KMS-11 (cell line): ENCODE data around the gene CDH20.

ENCODE experiments used
- H2AFZ ChIP-seq: fragments of 200-600 bp; sonication (generic); 2 replicates; pipeline ENCODE4 v1.6.1; 2016; ENCODE audit warnings: antibody characterized with exemption, mixed run types, low read depth
- H3K27ac ChIP-seq: fragments of 200-600 bp; sonication (generic); 2 replicates; pipeline ENCODE4 v1.6.1; 2016; ENCODE audit warnings: mild to moderate bottlenecking, mixed run types
- H3K27me3 ChIP-seq: fragments of 200-600 bp; sonication (generic); 2 replicates; pipeline ENCODE4 v1.6.1; 2017; ENCODE audit warnings: mild to moderate bottlenecking, low read depth, mixed run types, moderate library complexity; ENCODE audit not compliant: insufficient read depth
- H3K36me3 ChIP-seq: fragments of 200-600 bp; sonication (generic); 2 replicates; pipeline ENCODE4 v1.6.1; 2017; ENCODE audit warnings: mild to moderate bottlenecking, mixed run types; ENCODE audit not compliant: insufficient read depth
- H3K4me1 ChIP-seq: fragments of 200-600 bp; sonication (generic); 2 replicates; pipeline ENCODE4 v1.6.1; 2016; ENCODE audit warnings: mild to moderate bottlenecking, low read depth, mixed run types; ENCODE audit not compliant: poor library complexity, severe bottlenecking
- H3K4me2 ChIP-seq: fragments of 200-600 bp; sonication (generic); 2 replicates; pipeline ENCODE4 v1.7.0; 2016; ENCODE audit warnings: mild to moderate bottlenecking, mixed run types
- H3K4me3 ChIP-seq: fragments of 200-600 bp; sonication (generic); IDR thresholded peaks from 2 replicates; pipeline ENCODE4 v1.6.1; 2017; ENCODE audit warnings: low read depth, low read length, mixed read lengths; ENCODE audit not compliant: insufficient read depth
- H3K79me2 ChIP-seq: fragments of 200-600 bp; sonication (generic); 2 replicates; pipeline ENCODE4 v1.6.1; 2016; ENCODE audit warnings: low read depth, mixed run types; ENCODE audit not compliant: insufficient read depth
- H3K9ac ChIP-seq: fragments of 200-600 bp; sonication (generic); 2 replicates; pipeline ENCODE4 v1.6.1; 2016; ENCODE audit warnings: mild to moderate bottlenecking, mixed run types
- H4K20me1 ChIP-seq: fragments of 200-600 bp; sonication (generic); 2 replicates; pipeline ENCODE4 v1.6.1; 2016; ENCODE audit warnings: mild to moderate bottlenecking, mixed run types; ENCODE audit not compliant: insufficient read depth
- CTCF ChIP-seq: fragments of 200-600 bp; sonication (generic); conservative IDR thresholded peaks from 2 replicates; pipeline ENCODE4 v1.6.1; 2017; ENCODE audit warnings: low read depth, mild to moderate bottlenecking, antibody characterized with exemption, low read length, moderate library complexity, mixed read lengths

The CDH20 gene

GRCh38 chr18:61290616-61291015 is 42.6 kb upstream of the CDH20 start:
- H3K4me1 ChIP-seq = no peaks in the 10 kb centered on the region

GRCh38 chr18:61292280-61293035 is 40.8 kb upstream of the CDH20 start:
- no peak for TF ChIP-seq CTCF
- no peak overlapping the region for H3K9ac ChIP-seq
- no peaks in the 10 kb centered on the region for H4K20me1 ChIP-seq
- H3K27ac ChIP-seq = no peak overlapping the region
- no peak overlapping the region for H2AFZ ChIP-seq
- no peaks in the 10 kb centered on the region for H3K4me1 ChIP-seq
- no peaks in the 10 kb centered on the region for H3K36me3 ChIP-seq
- no peak overlapping the region for H3K4me2 ChIP-seq
- H3K79me2 ChIP-seq = no peaks in the 10 kb centered on the region
- no peaks in the 10 kb centered on the region for H3K27me3 ChIP-seq
- H3K4me3 ChIP-seq = no peak overlapping the region

More at GRCh38 chr18:61290616-61291015, 42.6 kb upstream of the CDH20 start:
- H3K36me3 ChIP-seq = no peaks in the 10 kb centered on the region
- H3K4me3 ChIP-seq = no peak overlapping the region
- no peaks in the 10 kb centered on the region for H3K27me3 ChIP-seq
- H3K79me2 ChIP-seq = no peaks in the 10 kb centered on the region
- H3K27ac ChIP-seq = no peak overlapping the region
- no peaks in the 10 kb centered on the region for H4K20me1 ChIP-seq
- no peak for TF ChIP-seq CTCF
- no peak overlapping the region for H3K4me2 ChIP-seq
- H2AFZ ChIP-seq = no peak overlapping the region
- no peak overlapping the region for H3K9ac ChIP-seq

- Histone ChIP-seq H3K9ac (no peak overlapping the region), H3K4me3 (no peak overlapping the region), H3K4me2 (no peak overlapping the region), H3K36me3 (no peaks in the 10 kb centered on the region), H3K27ac (no peak overlapping the region), H3K27me3 (no peaks in the 10 kb centered on the region), H3K4me1 (no peaks in the 10 kb centered on the region), H2AFZ (no peak overlapping the region), H4K20me1 (no peaks in the 10 kb centered on the region), H3K79me2 (no peaks in the 10 kb centered on the region)
- TF ChIP-seq CTCF = no peak
Measured at GRCh38 chr18:61295153-61295552, 38.1 kb upstream of the CDH20 start.

GRCh38 chr18:61308004-61308403 is 25.2 kb upstream of the CDH20 start:
- no peak for TF ChIP-seq CTCF
- no peak overlapping the region for H3K9ac ChIP-seq
- no peak overlapping the region for H3K27ac ChIP-seq
- H2AFZ ChIP-seq = no peak overlapping the region
- no peaks in the 10 kb centered on the region for H3K36me3 ChIP-seq
- no peaks in the 10 kb centered on the region for H3K79me2 ChIP-seq
- no peaks in the 10 kb centered on the region for H4K20me1 ChIP-seq
- H3K4me2 ChIP-seq = no peak overlapping the region
- no peaks in the 10 kb centered on the region for H3K27me3 ChIP-seq
- no peak overlapping the region for H3K4me3 ChIP-seq
- H3K4me1 ChIP-seq = no peaks in the 10 kb centered on the region
